ENCODE data around the gene ZNF496.
A peak's percentile ranks its signal among the peaks of the same experiment; 100 is the strongest.
"Not testable (repeated sequence)": the region's sequence is repeated elsewhere in the genome, so short reads cannot be mapped to it uniquely, and the experiment has no call there.

The ZNF496 gene

GRCh38 chr1:247331525-247332214, at the start of gene ZNF496:
Gene ZNF496, minus strand, starts transcription at chr1:247331867. Its CDS starts 2,289 bp downstream, at chr1:247329578.
- H3K4me3 Mint-ChIP-seq = peak within 1 kb of the TSS; percentile 94
- H3K27ac Mint-ChIP-seq (ENCODE audit: low read depth) = peak within 1 kb of the TSS; percentile 86
- ATAC-seq (replicated peaks; ENCODE audit: extremely low read depth, poor library complexity, severe bottlenecking) = peak; percentile 70
- H3K4me1 Mint-ChIP-seq = peaks cover 34% of the 10 kb centered on the region
- H3K36me3 Mint-ChIP-seq (ENCODE audit: insufficient read depth) = peaks cover 6% of the 10 kb centered on the region
- H3K9me3 Mint-ChIP-seq = no peaks in the 10 kb centered on the region
- no peaks in the 10 kb centered on the region for H3K27me3 Mint-ChIP-seq
- DNase-seq (ENCODE audit: low spot score in 2 of 2) = peak; percentile 30 to 53

GRCh38 chr1:247378334-247379073, 46.8 kb upstream of the ZNF496 start:
- H3K27me3 Mint-ChIP-seq = peaks cover 9% of the 10 kb centered on the region
- peaks cover 5% of the 10 kb centered on the region for H3K4me1 Mint-ChIP-seq
- DNase-seq (ENCODE audit: low spot score in 2 of 2) (no peak), ATAC-seq (replicated peaks; ENCODE audit: extremely low read depth, poor library complexity, severe bottlenecking) (no peak)
- H3K9me3 Mint-ChIP-seq = no peaks in the 10 kb centered on the region
- no peaks in the 10 kb centered on the region for H3K36me3 Mint-ChIP-seq (ENCODE audit: insufficient read depth)
- no peak overlapping the region for H3K4me3 Mint-ChIP-seq
- H3K27ac Mint-ChIP-seq (ENCODE audit: low read depth) = no peak overlapping the region

GRCh38 chr1:247377656-247378055, 46.0 kb upstream of the ZNF496 start:
- not testable (repeated sequence) for DNase-seq (ENCODE audit: low spot score in 2 of 2); H3K36me3 Mint-ChIP-seq (ENCODE audit: insufficient read depth); H3K9me3 Mint-ChIP-seq; ATAC-seq (replicated peaks; ENCODE audit: extremely low read depth, poor library complexity, severe bottlenecking); H3K4me1 Mint-ChIP-seq; H3K27ac Mint-ChIP-seq (ENCODE audit: low read depth); H3K4me3 Mint-ChIP-seq; H3K27me3 Mint-ChIP-seq

GRCh38 chr1:247376659-247377058, 45.0 kb upstream of the ZNF496 start:
- ATAC-seq (replicated peaks; ENCODE audit: extremely low read depth, poor library complexity, severe bottlenecking) (no peak), DNase-seq (ENCODE audit: low spot score in 2 of 2) (no peak)
- Mint-ChIP-seq H3K27me3 (peaks cover 9% of the 10 kb centered on the region), H3K4me3 (no peak overlapping the region), H3K4me1 (peaks cover 10% of the 10 kb centered on the region), H3K9me3 (no peaks in the 10 kb centered on the region), H3K27ac (ENCODE audit: low read depth) (no peak overlapping the region), H3K36me3 (ENCODE audit: insufficient read depth) (no peaks in the 10 kb centered on the region)

GRCh38 chr1:247375747-247376146, 44.1 kb upstream of the ZNF496 start:
- no peak overlapping the region for H3K4me3 Mint-ChIP-seq
- ATAC-seq (replicated peaks; ENCODE audit: extremely low read depth, poor library complexity, severe bottlenecking) = no peak

GRCh38 chr1:247374651-247375334, 43.1 kb upstream of the ZNF496 start:
- H3K27ac Mint-ChIP-seq (ENCODE audit: low read depth); H3K27me3 Mint-ChIP-seq; H3K4me1 Mint-ChIP-seq; H3K9me3 Mint-ChIP-seq; H3K4me3 Mint-ChIP-seq; H3K36me3 Mint-ChIP-seq (ENCODE audit: insufficient read depth); ATAC-seq (replicated peaks; ENCODE audit: extremely low read depth, poor library complexity, severe bottlenecking); DNase-seq (ENCODE audit: low spot score in 2 of 2): not testable (repeated sequence)

More at GRCh38 chr1:247375747-247376146, 44.1 kb upstream of the ZNF496 start:
- Mint-ChIP-seq H3K27me3 (peaks cover 9% of the 10 kb centered on the region), H3K27ac (ENCODE audit: low read depth) (no peak overlapping the region), H3K9me3 (no peaks in the 10 kb centered on the region), H3K4me1 (peaks cover 10% of the 10 kb centered on the region), H3K36me3 (ENCODE audit: insufficient read depth) (no peaks in the 10 kb centered on the region)
- no peak for DNase-seq (ENCODE audit: low spot score in 2 of 2)

GRCh38 chr1:247373721-247374141, 42.1 kb upstream of the ZNF496 start:
- Mint-ChIP-seq H3K36me3 (ENCODE audit: insufficient read depth) (peaks cover 2% of the 10 kb centered on the region), H3K27me3 (no peaks in the 10 kb centered on the region), H3K9me3 (no peaks in the 10 kb centered on the region), H3K27ac (ENCODE audit: low read depth) (no peak overlapping the region), H3K4me3 (peak overlapping the region; percentile 69), H3K4me1 (peaks cover 10% of the 10 kb centered on the region)
- peak; percentile 75 for ATAC-seq (replicated peaks; ENCODE audit: extremely low read depth, poor library complexity, severe bottlenecking)
- peak; percentile 32 to 43 for DNase-seq (ENCODE audit: low spot score in 2 of 2)

- Mint-ChIP-seq H3K9me3 (no peaks in the 10 kb centered on the region), H3K4me1 (peaks cover 10% of the 10 kb centered on the region), H3K27me3 (no peaks in the 10 kb centered on the region), H3K36me3 (ENCODE audit: insufficient read depth) (peaks cover 4% of the 10 kb centered on the region), H3K4me3 (no peak overlapping the region), H3K27ac (ENCODE audit: low read depth) (no peak overlapping the region)
- DNase-seq (ENCODE audit: low spot score in 2 of 2) = no peak
- no peak for ATAC-seq (replicated peaks; ENCODE audit: extremely low read depth, poor library complexity, severe bottlenecking)
These were observed 40.2 kb upstream of the ZNF496 start for GRCh38 chr1:247371801-247372259.

- Mint-ChIP-seq H3K27me3 (no peaks in the 10 kb centered on the region), H3K36me3 (ENCODE audit: insufficient read depth) (peaks cover 4% of the 10 kb centered on the region)
These were observed 39.4 kb upstream of the ZNF496 start for GRCh38 chr1:247370786-247371732.

GRCh38 chr1:247368490-247369145, 37.0 kb upstream of the ZNF496 start:
- Mint-ChIP-seq H3K27ac (ENCODE audit: low read depth) (no peak overlapping the region), H3K4me1 (peaks cover 5% of the 10 kb centered on the region), H3K36me3 (ENCODE audit: insufficient read depth) (peaks cover 4% of the 10 kb centered on the region), H3K4me3 (no peak overlapping the region), H3K27me3 (no peaks in the 10 kb centered on the region), H3K9me3 (no peaks in the 10 kb centered on the region)
- ATAC-seq (replicated peaks; ENCODE audit: extremely low read depth, poor library complexity, severe bottlenecking) = no peak
- DNase-seq (ENCODE audit: low spot score in 2 of 2) = no peak

More at GRCh38 chr1:247370786-247371732, 39.4 kb upstream of the ZNF496 start:
- ATAC-seq (replicated peaks; ENCODE audit: extremely low read depth, poor library complexity, severe bottlenecking) (no peak), DNase-seq (ENCODE audit: low spot score in 2 of 2) (no peak)
- Mint-ChIP-seq H3K4me3 (no peak overlapping the region), H3K9me3 (no peaks in the 10 kb centered on the region), H3K4me1 (peaks cover 10% of the 10 kb centered on the region), H3K27ac (ENCODE audit: low read depth) (no peak overlapping the region)

GRCh38 chr1:247367786-247368422, 36.2 kb upstream of the ZNF496 start:
- peaks cover 4% of the 10 kb centered on the region for H3K4me1 Mint-ChIP-seq
- no peaks in the 10 kb centered on the region for H3K9me3 Mint-ChIP-seq
- no peaks in the 10 kb centered on the region for H3K27me3 Mint-ChIP-seq
- H3K36me3 Mint-ChIP-seq (ENCODE audit: insufficient read depth) = peaks cover 4% of the 10 kb centered on the region
- DNase-seq (ENCODE audit: low spot score in 2 of 2) (no peak), ATAC-seq (replicated peaks; ENCODE audit: extremely low read depth, poor library complexity, severe bottlenecking) (no peak)
- no peak overlapping the region for H3K27ac Mint-ChIP-seq (ENCODE audit: low read depth)
- H3K4me3 Mint-ChIP-seq = no peak overlapping the region

Data from central memory CD8-positive, alpha-beta T cell (primary cell).